HG03039 (cell line): ENCODE measurements around the gene ANKRD10.

ENCODE experiments used
- ATAC-seq: cut with Tn5 transposase; IDR thresholded peaks from one replicate; pipeline ENCODE4 v1.9.1; 2021; ENCODE audit warnings: mild to moderate bottlenecking, moderate library complexity; ENCODE audit not compliant: unreplicated experiment

ANKRD10 gene

GRCh38 chr13:110885966-110886869, 28.7 kb downstream of the ANKRD10 start:
- ATAC-seq, result no peak

GRCh38 chr13:110885516-110885915, 29.4 kb downstream of the ANKRD10 start:
- ATAC-seq, result no peak

DNA sequence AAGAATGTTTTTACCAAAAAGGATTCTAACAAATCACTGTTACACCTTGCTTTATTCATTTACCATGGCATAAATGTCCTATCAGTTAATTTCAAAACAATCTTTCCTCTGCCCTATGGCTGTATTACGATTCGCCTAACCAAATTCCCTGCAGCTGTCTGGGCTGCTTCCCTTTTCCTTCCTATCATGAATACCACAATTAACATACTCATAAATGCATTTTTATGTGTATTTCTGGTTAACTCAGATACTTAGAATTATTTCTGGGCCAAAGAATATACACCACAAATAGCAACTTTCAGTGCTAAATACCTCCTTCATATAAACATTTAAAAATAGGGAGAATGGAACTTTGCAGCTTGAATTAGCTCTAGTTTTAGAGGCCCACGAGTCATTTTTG, 30.4 kb downstream of the ANKRD10 start:
- ATAC-seq, result no peak

DNA sequence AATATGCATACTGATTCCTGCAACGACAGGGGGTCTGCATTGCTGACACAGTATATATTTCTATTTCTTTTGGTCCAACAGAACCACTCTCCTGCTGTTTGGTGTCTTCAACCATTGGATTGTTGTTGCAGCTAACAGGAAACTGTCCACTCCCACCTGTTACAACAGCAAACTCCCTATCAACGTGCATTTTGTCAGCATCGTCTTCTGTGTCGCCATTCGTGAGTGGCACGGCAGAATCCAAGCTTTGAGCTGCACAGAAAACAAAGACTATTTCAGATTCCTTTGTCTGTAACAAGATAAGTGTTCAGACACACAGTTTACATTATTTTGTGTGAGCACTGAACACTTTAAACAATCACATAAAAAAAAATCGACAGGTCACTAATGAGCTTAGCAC, 31.3 kb downstream of the ANKRD10 start:
- no peak for ATAC-seq

- ATAC-seq, result no peak
These were observed 31.9 kb downstream of the ANKRD10 start for GRCh38 chr13:110882972-110883371.

DNA sequence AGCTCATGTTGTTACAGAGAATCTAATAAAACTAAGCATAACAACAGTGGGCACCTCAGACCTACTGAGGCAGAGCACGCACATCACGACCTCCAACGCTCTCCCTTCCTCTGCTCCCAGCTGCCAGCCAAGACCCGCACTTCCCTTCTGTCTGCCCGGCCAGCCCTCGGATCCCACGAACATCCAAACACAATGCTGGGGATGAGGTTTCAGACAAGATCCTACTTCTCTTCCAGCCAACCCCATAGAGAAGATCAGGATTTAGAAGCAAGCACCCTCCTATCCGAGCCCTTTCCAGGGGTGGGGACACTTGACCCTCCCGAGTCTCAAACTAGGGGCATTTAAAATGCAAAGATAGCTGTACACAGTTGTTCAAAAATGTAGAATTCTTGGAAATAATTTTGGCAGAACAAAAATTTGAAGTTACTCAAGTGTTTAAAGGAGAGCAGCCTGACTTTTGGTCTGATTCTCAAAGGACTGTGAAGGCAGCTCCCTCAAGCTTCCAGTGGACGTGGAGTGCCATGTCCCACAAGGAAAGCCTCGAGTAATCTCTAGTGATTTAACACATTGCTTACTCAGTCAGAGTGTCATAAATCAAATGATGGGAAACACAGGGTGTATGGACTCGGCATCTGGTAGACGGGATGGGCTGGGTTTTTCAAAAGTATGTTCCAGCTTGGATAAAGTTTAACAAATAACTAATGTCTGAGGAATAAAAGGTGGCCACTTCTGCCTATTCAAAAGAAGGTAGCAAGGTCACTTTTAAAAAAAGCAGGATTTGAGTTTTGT, 32.8 kb downstream of the ANKRD10 start:
- ATAC-seq, result no peak

DNA sequence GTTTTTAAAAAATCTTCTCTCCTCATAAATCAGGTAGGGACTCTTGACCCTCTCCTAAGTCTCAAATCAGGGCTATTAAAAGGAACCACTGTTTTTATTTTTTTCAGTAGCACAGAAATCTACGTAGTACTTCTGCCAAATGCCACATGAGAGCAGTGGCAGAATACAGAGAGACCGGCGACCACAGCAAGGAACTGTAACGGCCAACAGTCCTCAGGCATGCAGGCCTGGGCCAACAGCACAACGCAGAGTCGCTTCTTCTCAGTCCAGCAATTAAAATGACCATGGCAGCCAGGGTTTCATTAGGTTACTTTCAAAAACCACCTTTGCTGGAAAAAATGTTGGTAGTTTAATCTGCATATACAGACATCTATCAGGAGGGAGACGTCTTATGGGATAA, 34.2 kb downstream of the ANKRD10 start:
- ATAC-seq, result no peak

DNA sequence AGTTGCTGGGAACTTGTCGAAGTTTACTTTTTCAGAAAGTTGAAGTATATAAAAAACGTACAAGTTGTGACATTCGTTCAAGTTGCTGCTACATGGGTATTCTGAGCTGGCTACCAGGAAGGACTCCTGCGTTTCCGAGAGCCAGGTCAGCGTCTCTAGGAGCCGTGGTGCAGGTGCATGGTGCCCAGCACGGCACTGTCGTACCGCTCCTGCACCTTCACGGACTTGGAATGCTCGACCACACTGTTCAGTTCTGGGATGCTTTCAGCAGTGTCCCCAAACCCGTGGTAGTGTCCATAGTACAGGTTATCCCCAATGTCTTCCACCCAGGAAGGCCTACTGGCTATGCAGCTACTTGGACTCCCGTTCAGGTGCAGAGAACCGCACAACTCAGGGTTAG, 35.4 kb downstream of the ANKRD10 start:
- no peak for ATAC-seq

DNA sequence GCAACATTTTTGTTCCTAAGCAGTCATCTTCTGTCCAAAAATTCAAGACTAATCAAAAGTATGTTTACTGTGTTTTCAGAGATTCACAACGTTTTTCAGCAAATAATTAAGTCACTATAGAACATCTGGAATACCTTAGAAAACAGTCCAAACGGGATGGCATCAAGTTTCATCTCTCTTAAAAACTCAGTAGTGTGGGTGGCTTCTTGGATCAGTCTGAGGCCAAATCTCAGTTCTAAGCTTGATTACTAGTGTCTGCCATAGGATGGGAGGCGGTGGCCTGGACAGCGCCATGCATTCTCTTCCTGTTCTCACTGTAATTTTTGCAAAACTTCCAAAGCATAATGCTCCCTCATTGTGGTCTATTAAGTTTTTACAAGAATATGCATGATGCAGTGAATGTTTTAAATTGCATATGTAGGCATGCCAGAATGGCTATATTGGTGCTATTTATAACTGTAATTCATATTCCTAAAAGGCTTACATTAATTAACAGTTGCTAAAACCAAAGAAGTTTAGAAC, 37.1 kb downstream of the ANKRD10 start:
- no peak for ATAC-seq

DNA sequence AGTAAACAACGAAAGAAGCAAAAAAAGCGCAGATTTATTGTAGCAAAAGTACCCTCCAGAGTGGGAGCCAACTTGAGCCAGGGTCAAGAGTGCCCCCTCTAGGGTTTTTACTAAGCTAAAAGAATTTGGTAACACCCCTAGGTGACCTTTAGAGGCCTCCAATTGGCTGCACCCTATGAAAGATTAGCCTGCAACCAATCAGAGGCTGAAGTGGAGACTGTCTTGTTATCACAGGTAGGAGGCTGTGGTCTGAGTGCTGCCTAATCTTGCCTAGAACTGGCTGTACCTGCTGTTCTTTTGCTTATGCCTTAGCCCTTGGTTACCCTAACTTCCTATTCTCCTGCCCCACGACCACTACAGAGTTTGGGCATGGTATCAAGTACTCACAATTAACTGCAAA, 38.3 kb downstream of the ANKRD10 start:
- no peak for ATAC-seq

DNA sequence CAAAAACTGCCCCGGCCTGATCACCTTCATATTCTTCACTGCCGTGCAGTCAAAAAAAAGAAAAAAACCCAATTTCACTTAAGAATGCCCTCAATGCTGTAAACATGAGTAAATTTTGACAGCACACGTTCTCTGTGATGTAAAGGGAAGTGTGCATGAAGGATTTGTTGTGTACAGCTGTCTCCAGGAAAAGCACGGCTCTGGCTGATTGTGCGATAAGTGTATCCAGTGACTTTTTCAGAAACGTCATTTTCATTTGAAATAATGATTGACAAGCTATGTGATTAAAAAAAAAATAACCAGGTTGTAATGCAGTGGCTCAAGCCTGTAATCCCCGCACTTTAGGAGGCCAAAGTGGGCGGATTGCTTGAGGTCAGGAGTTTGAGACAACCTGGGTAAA, 39.6 kb downstream of the ANKRD10 start:
- ATAC-seq, result no peak

GRCh38 chr13:110874508-110874960, 40.3 kb downstream of the ANKRD10 start:
- ATAC-seq, result no peak

- ATAC-seq, result no peak
These were observed 41.0 kb downstream of the ANKRD10 start for GRCh38 chr13:110873639-110874507.

- ATAC-seq, result no peak
These were observed 41.9 kb downstream of the ANKRD10 start for GRCh38 chr13:110872768-110873638.

- no peak for ATAC-seq
These were observed 42.7 kb downstream of the ANKRD10 start for GRCh38 chr13:110872034-110872767.

DNA sequence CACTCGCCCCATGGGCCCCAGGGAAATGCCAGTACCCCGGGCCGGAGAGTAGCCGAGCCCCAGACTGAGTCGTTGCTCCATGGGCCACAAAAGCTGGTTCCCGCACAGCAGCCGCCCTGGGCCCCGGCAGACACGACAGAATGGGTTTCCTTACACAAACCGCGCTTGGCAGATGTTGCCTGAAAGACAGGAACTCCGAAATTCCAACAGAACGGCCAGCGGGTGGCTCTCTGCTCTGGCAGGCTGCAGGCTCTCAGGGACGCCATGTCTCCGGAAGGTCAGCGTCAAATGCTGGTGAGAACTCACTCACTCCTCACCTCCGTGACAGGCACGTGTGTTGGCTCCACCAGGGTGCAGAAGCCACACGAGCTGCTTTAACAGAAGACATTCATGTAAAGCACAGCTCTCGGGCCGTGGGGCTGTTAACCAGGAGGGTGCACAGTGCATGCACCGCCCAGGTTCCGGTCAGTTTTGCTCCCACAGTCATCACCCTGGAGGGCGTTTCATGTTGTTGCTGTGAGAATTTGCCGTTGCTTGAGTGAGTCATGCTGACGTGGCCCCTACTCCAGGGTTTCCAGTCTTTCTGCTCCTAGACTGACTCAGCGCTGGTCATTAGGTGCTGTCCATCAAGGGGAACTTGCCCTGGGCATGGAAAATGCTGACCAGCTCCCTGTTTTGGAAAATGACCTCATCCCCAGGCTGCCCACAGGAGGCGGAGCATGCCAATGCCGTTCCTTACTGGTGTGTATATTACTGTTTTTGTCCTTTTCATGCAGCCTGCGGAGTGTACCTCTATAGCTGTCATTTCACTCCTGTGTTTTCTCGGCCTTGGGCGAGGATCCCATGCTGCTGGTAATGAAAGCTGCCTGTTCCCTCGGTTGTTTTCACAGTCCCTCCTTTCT, 44.8 kb downstream of the ANKRD10 start:
- no peak for ATAC-seq

DNA sequence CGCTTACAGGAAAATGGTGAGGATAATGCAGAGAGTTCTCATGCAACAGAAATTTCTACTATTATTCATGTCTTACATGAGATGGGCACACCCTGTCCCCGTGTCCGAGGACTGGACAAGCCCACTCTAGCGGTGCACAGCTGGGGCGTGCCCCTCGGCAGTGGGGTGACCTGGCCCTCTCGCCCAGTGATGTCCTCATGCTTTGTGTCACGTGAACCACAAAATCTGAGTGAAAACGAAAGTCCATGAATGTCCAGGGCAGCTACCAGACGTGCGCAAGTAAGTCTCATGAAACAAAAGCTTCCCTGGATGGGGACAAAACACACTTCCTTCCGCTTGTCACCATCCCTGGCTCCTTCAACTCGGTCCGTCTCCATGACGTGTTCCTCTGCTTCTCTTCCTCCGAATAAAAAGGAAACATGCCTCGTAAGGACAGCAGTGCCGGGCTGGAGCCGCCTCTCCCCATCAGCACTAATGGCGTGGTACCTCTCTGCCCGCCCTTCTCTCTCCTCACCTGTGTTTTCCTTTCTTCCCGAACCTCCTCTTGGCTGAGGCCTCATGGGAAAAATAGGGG, 45.6 kb downstream of the ANKRD10 start:
- no peak for ATAC-seq

GRCh38 chr13:110868720-110869119, 46.1 kb downstream of the ANKRD10 start:
- ATAC-seq, result no peak
